Activated naive CD4-positive, alpha-beta T cell treated with anti-CD3 and anti-CD28 coated beads for 36 hours (primary cell): ENCODE data around the gene SLC22A8. TPM values are rescaled to one million over a fixed set of nuclear protein-coding genes. Genes with fewer than 3 reads are reported as not detected.
"Not testable (repeated sequence)": the region's sequence is repeated elsewhere in the genome, so short reads cannot be mapped to it uniquely, and the experiment has no call there.

Source experiments
- CTCF ChIA-PET: fragments of 350-600 bp; sonication (Branson Sonifier 250); formaldehyde crosslinking; loops from one replicate; lab custom pipeline; 2021; ENCODE audit warnings: antibody characterized with exemption; lab: Charles Lee
- DNase-seq: peaks from one replicate; pipeline ENCODE4 v3.0.0-alpha.2; 2020
- H3K27ac Mint-ChIP-seq: one replicate; pipeline ENCODE4 v1.8.0; 2021; ENCODE audit warnings: mild to moderate bottlenecking, mixed read lengths
- H3K27me3 Mint-ChIP-seq: one replicate; pipeline ENCODE4 v1.8.0; 2021; ENCODE audit warnings: low read depth, mixed read lengths
- H3K36me3 Mint-ChIP-seq: one replicate; pipeline ENCODE4 v1.8.0; 2021; ENCODE audit warnings: low read depth, mixed read lengths
- H3K4me1 Mint-ChIP-seq: one replicate; pipeline ENCODE4 v1.8.0; 2021; ENCODE audit warnings: low read depth, mixed read lengths
- H3K4me3 Mint-ChIP-seq: one replicate; pipeline ENCODE4 v1.8.0; 2021; ENCODE audit warnings: mild to moderate bottlenecking, moderate library complexity, mixed read lengths
- H3K9me3 Mint-ChIP-seq: one replicate; pipeline ENCODE4 v1.8.0; 2021; ENCODE audit warnings: mixed read lengths
- intact Hi-C: fragments of 100-400 bp; cut with micrococcal nuclease; formaldehyde crosslinking; loops from one replicate; pipeline ENCODE4 v1.15.1; 2023
- total RNA-seq, 2 experiments: library from RNA; stranded (reverse); gene quantifications; one replicate each; pipeline ENCODE4 v1.2.3, GENCODE V29; 2021

SLC22A8 gene
- total RNA-seq, 2 experiments from 2014 or later: not detected

GRCh38 chr11:62957147-62957546 lies 58.5 kb downstream of the SLC22A8 start:
- H3K36me3 Mint-ChIP-seq: no peaks in the 10 kb centered on the region
- no peak overlapping the region for H3K4me3 Mint-ChIP-seq
- intact Hi-C loops: no loop called here
- no peaks in the 10 kb centered on the region for H3K4me1 Mint-ChIP-seq
- H3K9me3 Mint-ChIP-seq: no peaks in the 10 kb centered on the region
- peaks cover under 1% of the 10 kb centered on the region for H3K27me3 Mint-ChIP-seq
- DNase-seq: no peak
- H3K27ac Mint-ChIP-seq: no peak overlapping the region
- CTCF ChIA-PET: no interaction called here

GRCh38 chr11:62954478-62954877 lies 61.2 kb downstream of the SLC22A8 start:
- DNase-seq: no peak
- CTCF ChIA-PET: no interaction called here
- intact Hi-C loops: no loop called here
- Mint-ChIP-seq H3K27ac (no peak overlapping the region), H3K27me3 (peaks cover 8% of the 10 kb centered on the region), H3K36me3 (no peaks in the 10 kb centered on the region), H3K4me3 (no peak overlapping the region), H3K9me3 (no peaks in the 10 kb centered on the region), H3K4me1 (no peaks in the 10 kb centered on the region)

DNA sequence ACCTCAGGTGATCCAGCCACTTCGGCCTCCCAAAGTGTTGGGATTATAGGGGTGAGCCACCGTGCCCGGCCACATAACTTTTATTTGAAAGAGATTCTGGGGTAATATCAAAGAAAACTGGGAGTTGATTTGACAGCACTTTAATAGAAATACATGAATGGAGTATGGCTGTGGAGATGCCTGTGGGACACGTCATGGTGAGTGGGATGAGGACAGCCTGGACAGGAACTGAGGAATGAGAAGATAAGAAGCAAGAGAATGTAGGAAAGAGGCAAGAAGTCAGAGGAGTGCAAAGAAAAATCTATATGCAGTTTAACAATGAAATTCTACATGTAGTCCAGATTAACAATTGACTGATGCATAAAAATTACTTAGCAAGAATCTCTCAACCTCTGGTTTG lies 61.8 kb downstream of the SLC22A8 start:
- intact Hi-C loops: no loop called here
- Mint-ChIP-seq H3K4me1 (no peaks in the 10 kb centered on the region), H3K4me3 (no peak overlapping the region), H3K9me3 (no peaks in the 10 kb centered on the region), H3K36me3 (no peaks in the 10 kb centered on the region), H3K27me3 (peaks cover 8% of the 10 kb centered on the region), H3K27ac (no peak overlapping the region)
- CTCF ChIA-PET: no interaction called here
- no peak for DNase-seq

- DNase-seq: no peak
- no peaks in the 10 kb centered on the region for H3K36me3 Mint-ChIP-seq
- no peak overlapping the region for H3K27ac Mint-ChIP-seq
- CTCF ChIA-PET: interaction anchor here (0.6 to 0.7 kb wide), 2 partner anchors 18 to 157 kb away, joined by 3 read pairs; no protein-coding TSS in a partner anchor
- H3K4me1 Mint-ChIP-seq: no peaks in the 10 kb centered on the region
- no peak overlapping the region for H3K4me3 Mint-ChIP-seq
- intact Hi-C loops: no loop called here
- no peaks in the 10 kb centered on the region for H3K9me3 Mint-ChIP-seq
- H3K27me3 Mint-ChIP-seq: peaks cover 10% of the 10 kb centered on the region
Measured at GRCh38 chr11:62948765-62949320, 66.8 kb downstream of the SLC22A8 start.

DNA sequence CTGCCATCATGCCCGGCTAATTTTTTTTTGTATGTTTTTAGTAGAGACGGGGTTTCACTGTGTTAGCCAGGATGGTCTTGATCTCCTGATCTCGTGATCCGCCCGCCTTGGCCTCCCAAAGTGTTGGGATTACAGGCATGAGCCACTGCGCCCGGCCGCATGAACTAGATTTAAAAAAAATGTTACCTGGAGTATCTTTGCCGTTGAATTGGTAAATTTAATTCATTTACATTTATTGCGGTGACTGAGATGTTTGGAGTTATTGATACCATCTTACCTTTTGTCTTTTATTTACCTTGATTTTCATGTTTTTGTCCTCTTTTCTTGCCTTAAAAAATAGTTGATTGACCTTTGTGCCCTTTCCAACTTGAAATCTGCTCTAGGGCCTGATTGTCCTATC lies 70.1 kb downstream of the SLC22A8 start:
- H3K4me3 Mint-ChIP-seq, intact Hi-C loops, H3K27ac Mint-ChIP-seq, DNase-seq, CTCF ChIA-PET, H3K27me3 Mint-ChIP-seq, H3K36me3 Mint-ChIP-seq, H3K9me3 Mint-ChIP-seq, H3K4me1 Mint-ChIP-seq: not testable (repeated sequence)

Other genes with a start within 250 kb of the SLC22A8 start
- gene TAF6L, start 244.4 kb downstream of the SLC22A8 start, total RNA-seq: 10 to 100 TPM in 1 of 2 experiments, 1 to 10 TPM in 1; 8.9 to 10.5 TPM
- 10 to 100 TPM; 13.9 to 15.2 TPM for gene TMEM179B, start 228.4 kb downstream of the SLC22A8 start, total RNA-seq
- gene TMEM223, start 223.8 kb downstream of the SLC22A8 start, total RNA-seq: 1 to 10 TPM; 7.0 to 7.7 TPM
- 10 to 100 TPM; 44.6 to 46.0 TPM for gene NXF1, start 210.4 kb downstream of the SLC22A8 start, total RNA-seq
- 10 to 100 TPM; 22.7 to 23.0 TPM for gene STX5, start 183.8 kb downstream of the SLC22A8 start, total RNA-seq
- not detected for gene TEX54, start 183.0 kb downstream of the SLC22A8 start, total RNA-seq
- gene WDR74, start 176.3 kb downstream of the SLC22A8 start, total RNA-seq: 10 to 100 TPM; 74.4 to 78.7 TPM
- 100 to 1,000 TPM; 419 to 472 TPM for gene SLC3A2, start 134.9 kb downstream of the SLC22A8 start, total RNA-seq
- not detected for gene CHRM1, start 94.5 kb downstream of the SLC22A8 start, total RNA-seq
- not detected for gene SLC22A6, start 30.9 kb downstream of the SLC22A8 start, total RNA-seq
- not detected for gene SLC22A24, start 128.4 kb upstream of the SLC22A8 start, total RNA-seq
- not detected for gene SLC22A25, start 227.8 kb upstream of the SLC22A8 start, total RNA-seq